GM18520 (cell line): ENCODE data around the gene EPSTI1.
"Not testable (repeated sequence)": the region's sequence is repeated elsewhere in the genome, so short reads cannot be mapped to it uniquely, and the experiment has no call there.

Experiments
- ATAC-seq: cut with Tn5 transposase; IDR thresholded peaks from one replicate; pipeline ENCODE4 v1.9.1; 2021; ENCODE audit not compliant: unreplicated experiment

The EPSTI1 gene

GRCh38 chr13:42895776-42896175 lies 96.3 kb downstream of the EPSTI1 start:
- no peak for ATAC-seq

- ATAC-seq, result no peak
These were observed 97.2 kb downstream of the EPSTI1 start for GRCh38 chr13:42894765-42895243.

- ATAC-seq, result no peak
These were observed 98.8 kb downstream of the EPSTI1 start for GRCh38 chr13:42893214-42893671.

- ATAC-seq, result no peak
These were observed 99.3 kb downstream of the EPSTI1 start for GRCh38 chr13:42892760-42893159.

- ATAC-seq, result no peak
These were observed 100.5 kb downstream of the EPSTI1 start for GRCh38 chr13:42891591-42891990.

- no peak for ATAC-seq
These were observed 106.7 kb downstream of the EPSTI1 start for GRCh38 chr13:42885325-42885724.

GRCh38 chr13:42883771-42884467 lies 108.1 kb downstream of the EPSTI1 start:
- no peak for ATAC-seq

- ATAC-seq, result no peak
These were observed 108.9 kb downstream of the EPSTI1 start for GRCh38 chr13:42883142-42883541.

GRCh38 chr13:42880056-42880605 lies 111.9 kb downstream of the EPSTI1 start:
- no peak for ATAC-seq

- no peak for ATAC-seq
These were observed 113.3 kb downstream of the EPSTI1 start for GRCh38 chr13:42878721-42879120.

- ATAC-seq, result no peak
These were observed 115.0 kb downstream of the EPSTI1 start for GRCh38 chr13:42876887-42877545.

GRCh38 chr13:42876270-42876714 lies 115.7 kb downstream of the EPSTI1 start:
- ATAC-seq, result peak; percentile 88

GRCh38 chr13:42875475-42876269 lies 116.4 kb downstream of the EPSTI1 start:
- ATAC-seq, result no peak

- no peak for ATAC-seq
These were observed 117.8 kb downstream of the EPSTI1 start for GRCh38 chr13:42874221-42874620.

- no peak for ATAC-seq
These were observed 119.0 kb downstream of the EPSTI1 start for GRCh38 chr13:42873081-42873480.

- ATAC-seq, result no peak
These were observed 124.8 kb downstream of the EPSTI1 start for GRCh38 chr13:42867232-42867631.

GRCh38 chr13:42865768-42866102 lies 126.3 kb downstream of the EPSTI1 start:
- no peak for ATAC-seq

GRCh38 chr13:42864952-42865767 lies 126.9 kb downstream of the EPSTI1 start:
- ATAC-seq, result no peak

GRCh38 chr13:42862370-42862769 lies 129.7 kb downstream of the EPSTI1 start:
- ATAC-seq, result not testable (repeated sequence)

GRCh38 chr13:42860485-42860884 lies 131.6 kb downstream of the EPSTI1 start:
- no peak for ATAC-seq
